A673 (cell line): ENCODE data around the gene KCTD20.

Experiments used
- EZH2 ChIP-seq: fragments of 200-600 bp; sonication (generic); IDR thresholded peaks from 2 replicates; pipeline ENCODE4 v1.6.1; 2017; ENCODE audit warnings: borderline replicate concordance, low read depth, mild to moderate bottlenecking, mixed read lengths, antibody characterized with exemption, low read length; ENCODE audit not compliant: poor library complexity, severe bottlenecking
- TF ChIP-seq, protein P1 (sequence below): fragments of 300-800, 200-600 bp; sonication (generic); conservative IDR thresholded peaks from 2 replicates; pipeline ENCODE4 v1.5.1; 2017; ENCODE audit warnings: low read depth, mild to moderate bottlenecking, antibody characterized with exemption, low read length, moderate library complexity, mixed read lengths

DNA sequence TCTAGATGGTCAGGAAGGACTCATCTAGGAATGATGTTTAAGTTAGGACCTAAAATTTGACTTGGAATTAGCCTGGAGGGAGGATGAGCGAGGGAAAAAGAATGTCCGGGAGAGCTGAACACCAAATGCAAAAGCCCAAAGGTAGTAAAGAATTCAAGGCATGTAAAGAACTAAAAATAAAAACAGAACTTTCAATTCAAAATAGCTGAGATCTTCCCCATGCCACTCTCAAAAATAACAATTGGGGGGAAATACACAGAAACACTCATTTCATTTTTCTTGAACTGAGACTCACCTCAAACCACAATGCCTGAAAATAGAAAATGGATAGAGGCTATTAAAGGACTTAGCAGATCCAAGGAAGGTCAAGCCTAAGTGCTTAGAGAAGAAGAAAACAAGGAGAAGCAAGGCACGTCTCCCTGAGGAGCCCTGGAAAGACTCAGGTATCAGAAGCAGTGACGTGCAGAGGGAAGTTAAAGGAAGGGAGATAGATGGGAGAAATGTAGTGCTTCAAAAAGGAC is 10.6 kb upstream of the KCTD20 start:
- TF ChIP-seq, protein P1, sequence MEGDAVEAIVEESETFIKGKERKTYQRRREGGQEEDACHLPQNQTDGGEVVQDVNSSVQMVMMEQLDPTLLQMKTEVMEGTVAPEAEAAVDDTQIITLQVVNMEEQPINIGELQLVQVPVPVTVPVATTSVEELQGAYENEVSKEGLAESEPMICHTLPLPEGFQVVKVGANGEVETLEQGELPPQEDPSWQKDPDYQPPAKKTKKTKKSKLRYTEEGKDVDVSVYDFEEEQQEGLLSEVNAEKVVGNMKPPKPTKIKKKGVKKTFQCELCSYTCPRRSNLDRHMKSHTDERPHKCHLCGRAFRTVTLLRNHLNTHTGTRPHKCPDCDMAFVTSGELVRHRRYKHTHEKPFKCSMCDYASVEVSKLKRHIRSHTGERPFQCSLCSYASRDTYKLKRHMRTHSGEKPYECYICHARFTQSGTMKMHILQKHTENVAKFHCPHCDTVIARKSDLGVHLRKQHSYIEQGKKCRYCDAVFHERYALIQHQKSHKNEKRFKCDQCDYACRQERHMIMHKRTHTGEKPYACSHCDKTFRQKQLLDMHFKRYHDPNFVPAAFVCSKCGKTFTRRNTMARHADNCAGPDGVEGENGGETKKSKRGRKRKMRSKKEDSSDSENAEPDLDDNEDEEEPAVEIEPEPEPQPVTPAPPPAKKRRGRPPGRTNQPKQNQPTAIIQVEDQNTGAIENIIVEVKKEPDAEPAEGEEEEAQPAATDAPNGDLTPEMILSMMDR: no peak
- no peak for TF ChIP-seq EZH2
